ENCODE results near the gene CXXC4. TPM values are rescaled to one million over a fixed set of nuclear protein-coding genes. Genes with fewer than 3 reads are reported as not detected.

The CXXC4 gene
- total RNA-seq, 2 donors from 2014 or later: 3.6 to 3.9 TPM

DNA sequence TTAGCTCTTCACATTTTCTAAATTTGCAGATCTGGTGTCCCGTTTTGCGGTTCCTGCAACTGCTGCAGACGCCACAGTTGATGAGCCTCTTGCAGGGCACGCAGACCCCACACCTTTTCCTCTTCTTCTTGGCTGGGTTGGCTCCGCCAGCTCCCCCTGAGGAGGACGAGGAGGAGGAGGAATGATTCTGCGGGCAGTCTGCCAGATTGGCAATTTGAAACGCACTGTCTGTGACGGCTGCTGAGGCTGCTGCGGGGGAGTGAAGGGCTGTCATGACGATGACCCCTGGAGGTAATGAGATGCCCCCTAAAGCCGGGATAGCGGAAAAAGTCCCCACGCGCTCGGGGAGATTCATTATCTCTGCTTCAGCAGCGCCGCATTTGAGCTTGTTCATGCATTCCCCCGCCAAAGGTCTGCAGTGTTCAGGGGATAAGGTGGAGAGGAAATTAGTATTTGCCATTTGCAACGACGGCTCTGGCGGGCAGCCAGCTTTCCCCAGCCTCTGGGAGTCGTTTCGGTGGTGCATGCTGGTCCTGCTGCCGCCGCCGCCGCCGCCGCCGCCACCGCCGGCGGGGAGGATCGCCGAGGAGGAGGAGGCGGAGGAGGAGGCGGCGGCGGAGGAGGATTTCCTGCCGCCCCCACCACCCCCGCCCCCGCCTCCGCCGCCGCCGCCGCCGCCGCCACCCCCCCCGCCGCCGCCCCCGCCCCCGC is 3.8 kb downstream of the CXXC4 start:
- ATAC-seq (peak; percentile 55), DNase-seq (peak; percentile 80 to 87 (median 84))
- H3K4me3 ChIP-seq: peak overlapping the region; percentile 43 to 52
- intact Hi-C loops (cut with DNase I): no loop called here
- TF ChIP-seq POLR2A (IDR thresholded peaks at IDR 0.05): no peak
- TF ChIP-seq CTCF (IDR thresholded peaks at IDR 0.05): no peak
- 0% methylated on average over 6 to 40 of the region's 55 CpGs for WGBS, 2 donors
- peaks cover 45% of the 10 kb centered on the region for H3K4me1 ChIP-seq
- peak overlapping the region; percentile 80 to 93 (median 85) for H3K27ac ChIP-seq
- H3K36me3 ChIP-seq (replicated peaks in 1 of 2; ENCODE audit: insufficient read depth in 1 of 2, low read depth in 2 of 2): no peaks in the 10 kb centered on the region
- no peaks in the 10 kb centered on the region for H3K27me3 ChIP-seq
- no peaks in the 10 kb centered on the region for H3K9me3 ChIP-seq

- DNase-seq: peak; percentile 27 to 72 (median 36)
- H3K27ac ChIP-seq: peak overlapping the region; percentile 80 to 93 (median 85)
- intact Hi-C loops (cut with DNase I): no loop called here
These were observed 4.5 kb downstream of the CXXC4 start for GRCh38 chr4:104490096-104490769.

DNA sequence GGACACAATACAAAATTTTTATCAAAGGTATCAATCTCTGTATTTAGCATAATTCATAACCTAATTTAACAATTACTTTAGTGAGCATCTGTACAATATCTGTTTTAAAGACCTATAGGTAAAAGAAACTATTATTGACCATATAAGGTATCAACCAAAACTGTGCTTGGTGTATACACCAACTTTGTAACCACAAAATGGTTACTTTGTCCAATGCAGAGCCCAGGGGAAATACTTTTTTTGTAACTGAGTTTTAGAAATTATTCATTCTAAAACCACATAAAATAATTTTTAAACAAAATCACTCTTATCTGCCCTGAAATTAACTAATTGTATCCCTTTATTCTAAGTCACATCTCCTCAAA is 5.0 kb downstream of the CXXC4 start:
- intact Hi-C loops (cut with DNase I): no loop called here
- DNase-seq (no peak), ATAC-seq (no peak)
- TF ChIP-seq CTCF (IDR thresholded peaks at IDR 0.05): no peak
- no peak for TF ChIP-seq POLR2A (IDR thresholded peaks at IDR 0.05)
- Histone ChIP-seq H3K4me3 (no peak overlapping the region), H3K27me3 (no peaks in the 10 kb centered on the region), H3K36me3 (replicated peaks in 1 of 2; ENCODE audit: insufficient read depth in 1 of 2, low read depth in 2 of 2) (no peaks in the 10 kb centered on the region), H3K9me3 (no peaks in the 10 kb centered on the region), H3K4me1 (peaks cover 45% of the 10 kb centered on the region), H3K27ac (peak overlapping the region in 1 of 4 donors; percentile 93)

More at GRCh38 chr4:104490096-104490769, 4.5 kb downstream of the CXXC4 start:
- ATAC-seq: no peak
- Histone ChIP-seq H3K36me3 (replicated peaks in 1 of 2; ENCODE audit: insufficient read depth in 1 of 2, low read depth in 2 of 2) (no peaks in the 10 kb centered on the region), H3K4me3 (peak overlapping the region in 1 of 2 donors; percentile 52), H3K4me1 (peaks cover 45% of the 10 kb centered on the region), H3K9me3 (no peaks in the 10 kb centered on the region), H3K27me3 (no peaks in the 10 kb centered on the region)
- 37 to 39% methylated on average over 7 of the region's 7 CpGs for WGBS, 2 donors
- TF ChIP-seq POLR2A (IDR thresholded peaks at IDR 0.05) (no peak), CTCF (IDR thresholded peaks at IDR 0.05) (no peak)

DNA sequence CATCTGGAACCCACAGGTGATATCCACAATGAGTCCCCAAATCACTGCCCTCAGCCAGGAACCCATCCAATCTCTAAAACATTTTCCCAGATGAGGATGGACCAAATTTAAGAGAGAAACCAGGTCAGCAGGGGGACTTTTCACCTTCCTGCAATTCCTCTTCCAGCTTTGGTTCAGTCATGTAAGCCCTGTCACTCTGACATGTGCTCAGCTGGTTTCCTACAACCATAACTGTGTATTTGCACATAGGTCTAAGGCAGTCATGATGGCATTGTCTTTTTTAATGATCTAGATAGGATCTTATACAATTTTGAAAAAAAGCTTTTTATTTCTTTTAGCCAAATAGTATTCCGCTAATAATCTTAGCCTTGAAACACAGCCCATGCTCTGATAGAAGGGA is 6.5 kb downstream of the CXXC4 start:
- no peak for ATAC-seq
- no peak for TF ChIP-seq POLR2A (IDR thresholded peaks at IDR 0.05)
- H3K27me3 ChIP-seq: no peaks in the 10 kb centered on the region
- H3K27ac ChIP-seq: peak overlapping the region in 1 of 4 donors; percentile 14
- intact Hi-C loops (cut with DNase I): no loop called here
- no peaks in the 10 kb centered on the region for H3K36me3 ChIP-seq (replicated peaks in 1 of 2; ENCODE audit: insufficient read depth in 1 of 2, low read depth in 2 of 2)
- peaks cover 35% of the 10 kb centered on the region for H3K4me1 ChIP-seq
- WGBS, 2 donors: 38 to 48% methylated on average over 1 of the region's 1 CpG
- H3K4me3 ChIP-seq: no peak overlapping the region
- H3K9me3 ChIP-seq: no peaks in the 10 kb centered on the region
- peak in 1 of 4 donors; percentile 7 for DNase-seq

DNA sequence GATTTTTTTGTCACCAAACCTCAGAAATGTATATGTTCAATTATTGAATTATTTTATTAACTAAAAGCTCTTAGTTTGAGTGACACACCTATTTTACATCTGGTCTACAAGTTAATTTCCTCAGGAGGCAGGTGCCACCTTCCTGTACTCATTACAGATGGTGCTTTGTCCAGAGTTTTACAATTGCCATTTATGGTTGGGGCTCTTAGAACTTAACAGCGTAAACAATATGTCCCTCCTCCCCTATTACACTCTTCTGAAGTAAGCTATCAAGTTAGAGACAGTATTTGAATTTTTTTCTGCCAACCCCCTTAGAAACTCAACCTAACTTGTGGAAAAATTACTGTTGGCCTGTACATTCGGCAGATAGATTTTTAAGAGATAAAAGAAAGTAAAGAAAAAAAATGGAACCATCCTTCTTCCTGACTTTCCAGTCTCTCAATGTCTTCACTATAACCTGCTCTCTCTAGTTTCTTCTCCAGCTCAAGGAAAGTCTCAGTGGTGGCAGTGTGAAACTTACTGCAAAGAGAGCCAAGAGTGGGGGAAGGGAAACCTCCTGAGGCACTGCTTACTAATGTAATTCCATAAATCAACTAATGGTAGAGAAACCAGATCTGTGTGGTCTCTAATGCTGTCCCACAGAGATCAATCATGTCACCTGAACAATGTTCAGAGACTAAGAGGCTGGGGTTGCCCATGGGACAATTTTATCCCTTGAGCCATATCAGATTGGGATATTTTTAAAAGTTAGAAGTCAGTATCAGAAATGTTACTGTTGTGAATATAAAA is 7.8 kb downstream of the CXXC4 start:
- Histone ChIP-seq H3K27me3 (no peaks in the 10 kb centered on the region), H3K4me1 (peaks cover 31% of the 10 kb centered on the region), H3K4me3 (no peak overlapping the region), H3K27ac (peak overlapping the region in 3 of 4 donors; percentile 10 to 18 (median 12)), H3K36me3 (replicated peaks in 1 of 2; ENCODE audit: insufficient read depth in 1 of 2, low read depth in 2 of 2) (no peaks in the 10 kb centered on the region), H3K9me3 (no peaks in the 10 kb centered on the region)
- DNase-seq: peak; percentile 34 to 64 (median 56)
- 46 to 54% methylated on average over 2 of the region's 2 CpGs for WGBS, 2 donors
- TF ChIP-seq POLR2A (IDR thresholded peaks at IDR 0.05) (no peak), CTCF (IDR thresholded peaks at IDR 0.05) (peak in 4 of 7 experiments; percentile 11 to 34 (median 18))
- peak; percentile 46 for ATAC-seq
- intact Hi-C loops (cut with DNase I): no loop called here
